Fibroblast of lung (primary cell): Measurements from ENCODE around the gene ATG7. TPM values are rescaled to one million over a fixed set of nuclear protein-coding genes. Genes with fewer than 3 reads are reported as not detected.

Experiments
- DNase-seq, 2 donors: peaks; one replicate each; pipeline versions ENCODE4 v3.0.0 to v3.0.0-alpha.2; 2010; ENCODE audit warnings: low read depth in 2 of 2
- H2AFZ ChIP-seq: 2 replicates; pipeline ENCODE4 v1.5.1; 2012; ENCODE audit warnings: low read length, control low read depth, inconsistent platforms
- H3K27ac ChIP-seq: 2 replicates; pipeline ENCODE4 v1.5.1; 2011; ENCODE audit warnings: low read length, control low read depth; ENCODE audit not compliant: insufficient read depth
- H3K27me3 ChIP-seq: 2 replicates; pipeline ENCODE4 v1.5.1; 2011; ENCODE audit warnings: mild to moderate bottlenecking, low read length; ENCODE audit not compliant: control insufficient read depth, insufficient read depth
- H3K36me3 ChIP-seq: 2 replicates; pipeline ENCODE4 v1.5.1; 2011; ENCODE audit warnings: low read length; ENCODE audit not compliant: control insufficient read depth, insufficient read depth
- H3K4me1 ChIP-seq: 2 replicates; pipeline ENCODE4 v1.5.1; 2011; ENCODE audit warnings: low read length; ENCODE audit not compliant: control insufficient read depth, insufficient read depth; ENCODE audit errors: extremely low read depth
- H3K4me2 ChIP-seq: 2 replicates; pipeline ENCODE4 v1.5.1; 2011; ENCODE audit warnings: low read length, control low read depth; ENCODE audit not compliant: insufficient read depth; ENCODE audit errors: extremely low read depth
- H3K4me3 ChIP-seq, 4 experiments: fragments of 200-600 bp in 1 of 4; sonication (generic) in 1 of 4; replicated peaks in 1 of 4; 2 replicates each; pipeline ENCODE4 v1.5.1; 2011 to 2016; ENCODE audit warnings: low read length in 4 of 4, low read depth in 3 of 4, mild to moderate bottlenecking in 3 of 4, control low read depth in 2 of 4, inconsistent platforms in 1 of 4, mixed read lengths in 1 of 4; ENCODE audit not compliant: insufficient read depth in 1 of 4; ENCODE audit errors: control extremely low read depth in 1 of 4
- H3K79me2 ChIP-seq: 2 replicates; pipeline ENCODE4 v1.5.1; 2012; ENCODE audit warnings: mild to moderate bottlenecking, low read length, inconsistent platforms; ENCODE audit not compliant: control insufficient read depth, insufficient read depth
- H3K9ac ChIP-seq: 2 replicates; pipeline ENCODE4 v1.5.1; 2011; ENCODE audit warnings: mild to moderate bottlenecking, low read length, control low read depth; ENCODE audit not compliant: insufficient read depth
- H3K9me3 ChIP-seq: 2 replicates; pipeline ENCODE4 v1.5.1; 2012; ENCODE audit warnings: low read depth, low read length; ENCODE audit not compliant: control insufficient read depth, insufficient read depth
- H4K20me1 ChIP-seq: 2 replicates; pipeline ENCODE4 v1.5.1; 2011; ENCODE audit warnings: low read length; ENCODE audit not compliant: control insufficient read depth, insufficient read depth; ENCODE audit errors: extremely low read depth
- EZH2 ChIP-seq: IDR thresholded peaks from 2 replicates; pipeline ENCODE4 v1.5.1; 2012; ENCODE audit warnings: low read length, control low read depth, mild to moderate bottlenecking; ENCODE audit errors: missing control alignments
- polyA plus RNA-seq, 2 donors: library from polyadenylated mRNA; depleted of rRNA in 1 of 2; stranded (reverse) in 1 of 2; unstranded in 1 of 2; fragments of >200 nt; gene quantifications; 2 replicates each; pipeline ENCODE4 v1.2.1, GENCODE V29; 2011 to 2012; ENCODE audit warnings: missing spikeins in 1 of 2
- total RNA-seq: library from RNA; depleted of rRNA; stranded (reverse); fragments of >200 nt; gene quantifications from 2 replicates; pipeline ENCODE4 v1.2.1, GENCODE V29; 2014
- TF ChIP-seq, protein P1 (sequence below), 2 donors: IDR thresholded peaks in 1 of 2; conservative IDR thresholded peaks in 1 of 2; 1 replicate in 1 of 2; 2 replicates in 1 of 2; pipeline ENCODE4 v1.5.1; 2011 to 2012; ENCODE audit warnings: low read length in 2 of 2, control low read depth in 1 of 2, inconsistent platforms in 1 of 2, low read depth in 1 of 2, mild to moderate bottlenecking in 1 of 2

ATG7 gene
- total and polyA plus RNA-seq, 2 donors (not counting 1 experiment from before 2014, with no cell fraction given) = 50.8 to 56.5 TPM

DNA sequence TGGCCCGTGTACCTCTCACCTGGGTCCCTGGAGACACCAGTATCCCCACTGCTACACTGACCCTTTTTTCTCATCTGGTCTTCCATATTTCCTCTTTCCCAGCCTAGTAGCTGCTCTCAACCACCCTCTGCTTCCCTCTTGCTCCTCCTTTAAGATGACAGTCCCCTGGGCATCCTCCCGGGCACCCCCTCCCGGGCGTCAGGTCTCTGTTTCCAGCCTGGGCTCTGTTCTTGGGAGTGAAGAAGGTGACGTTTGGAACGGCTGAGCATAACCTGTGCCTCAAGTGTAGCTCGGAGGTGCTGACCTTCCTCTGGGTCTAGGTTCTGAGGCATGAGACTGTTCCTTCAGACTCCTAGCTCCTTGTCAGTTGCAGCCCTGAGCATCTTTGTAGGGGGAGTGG lies 270.4 kb downstream of the ATG7 start:
- no peaks in the 10 kb centered on the region for H3K9me3 ChIP-seq
- TF ChIP-seq, protein P1, sequence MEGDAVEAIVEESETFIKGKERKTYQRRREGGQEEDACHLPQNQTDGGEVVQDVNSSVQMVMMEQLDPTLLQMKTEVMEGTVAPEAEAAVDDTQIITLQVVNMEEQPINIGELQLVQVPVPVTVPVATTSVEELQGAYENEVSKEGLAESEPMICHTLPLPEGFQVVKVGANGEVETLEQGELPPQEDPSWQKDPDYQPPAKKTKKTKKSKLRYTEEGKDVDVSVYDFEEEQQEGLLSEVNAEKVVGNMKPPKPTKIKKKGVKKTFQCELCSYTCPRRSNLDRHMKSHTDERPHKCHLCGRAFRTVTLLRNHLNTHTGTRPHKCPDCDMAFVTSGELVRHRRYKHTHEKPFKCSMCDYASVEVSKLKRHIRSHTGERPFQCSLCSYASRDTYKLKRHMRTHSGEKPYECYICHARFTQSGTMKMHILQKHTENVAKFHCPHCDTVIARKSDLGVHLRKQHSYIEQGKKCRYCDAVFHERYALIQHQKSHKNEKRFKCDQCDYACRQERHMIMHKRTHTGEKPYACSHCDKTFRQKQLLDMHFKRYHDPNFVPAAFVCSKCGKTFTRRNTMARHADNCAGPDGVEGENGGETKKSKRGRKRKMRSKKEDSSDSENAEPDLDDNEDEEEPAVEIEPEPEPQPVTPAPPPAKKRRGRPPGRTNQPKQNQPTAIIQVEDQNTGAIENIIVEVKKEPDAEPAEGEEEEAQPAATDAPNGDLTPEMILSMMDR (conservative IDR thresholded peaks at IDR 0.05 in 1 of 2, IDR thresholded peaks at IDR 0.05 in 1 of 2; ENCODE audit: low read depth in 1 of 2, low read length in 2 of 2) = no peak
- TF ChIP-seq EZH2 = no peak
- no peak overlapping the region for H3K27ac ChIP-seq
- no peak overlapping the region for H2AFZ ChIP-seq
- H4K20me1 ChIP-seq = no peaks in the 10 kb centered on the region
- DNase-seq = no peak
- no peak overlapping the region for H3K4me3 ChIP-seq
- H3K27me3 ChIP-seq = no peaks in the 10 kb centered on the region
- H3K4me1 ChIP-seq = no peaks in the 10 kb centered on the region
- no peaks in the 10 kb centered on the region for H3K36me3 ChIP-seq
- H3K79me2 ChIP-seq = no peaks in the 10 kb centered on the region
- no peak overlapping the region for H3K4me2 ChIP-seq
- H3K9ac ChIP-seq = no peak overlapping the region

DNA sequence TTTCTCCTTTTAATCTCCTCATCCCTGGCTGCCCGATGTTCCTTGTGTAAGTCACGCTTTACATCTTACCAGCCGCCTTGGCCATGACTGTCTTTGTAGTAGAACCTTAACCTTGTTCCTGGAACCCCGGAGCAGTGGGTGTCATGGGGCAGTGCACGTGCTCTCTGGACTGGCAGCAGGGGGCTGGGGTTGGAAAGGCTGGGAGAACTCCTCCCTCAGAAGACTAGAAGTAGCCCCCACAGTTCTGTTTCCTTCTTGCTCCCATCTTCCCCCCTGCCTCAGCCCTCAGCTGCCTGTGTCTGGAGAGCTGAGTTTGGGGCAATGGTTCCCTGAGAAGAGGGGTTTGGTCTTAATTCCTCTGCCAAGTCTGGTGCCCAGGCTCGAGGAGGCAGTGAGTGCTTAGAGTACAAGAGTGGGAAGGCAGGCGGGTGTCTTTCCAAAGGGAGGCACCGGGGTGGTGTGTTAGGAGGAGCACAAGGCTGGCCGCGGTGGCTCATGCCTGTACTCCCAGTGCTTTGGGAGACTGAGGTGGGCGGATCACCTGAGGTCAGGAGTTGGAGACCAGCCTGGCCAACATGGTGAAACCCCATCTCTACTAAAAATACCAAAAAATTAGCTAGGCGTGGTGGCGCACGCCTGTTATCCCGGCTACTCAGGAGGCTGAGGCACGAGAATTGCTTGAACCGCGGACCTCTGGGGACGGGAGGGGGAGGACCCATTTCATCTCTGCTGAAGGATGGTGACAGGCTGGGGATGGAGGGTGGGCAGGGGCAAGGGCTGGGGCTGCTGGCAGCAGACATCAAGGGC lies 271.1 kb downstream of the ATG7 start:
- no peak overlapping the region for H3K4me3 ChIP-seq
- no peaks in the 10 kb centered on the region for H3K27me3 ChIP-seq
- no peaks in the 10 kb centered on the region for H3K79me2 ChIP-seq
- H3K9ac ChIP-seq = no peak overlapping the region
- no peaks in the 10 kb centered on the region for H3K9me3 ChIP-seq
- H3K4me2 ChIP-seq = no peak overlapping the region
- no peaks in the 10 kb centered on the region for H3K36me3 ChIP-seq
- no peaks in the 10 kb centered on the region for H3K4me1 ChIP-seq
- H3K27ac ChIP-seq = no peak overlapping the region
- H2AFZ ChIP-seq = no peak overlapping the region
- TF ChIP-seq EZH2 = no peak
- TF ChIP-seq, protein P1 (conservative IDR thresholded peaks at IDR 0.05 in 1 of 2, IDR thresholded peaks at IDR 0.05 in 1 of 2; ENCODE audit: low read depth in 1 of 2, low read length in 2 of 2) = no peak
- DNase-seq = no peak
- H4K20me1 ChIP-seq = no peaks in the 10 kb centered on the region

DNA sequence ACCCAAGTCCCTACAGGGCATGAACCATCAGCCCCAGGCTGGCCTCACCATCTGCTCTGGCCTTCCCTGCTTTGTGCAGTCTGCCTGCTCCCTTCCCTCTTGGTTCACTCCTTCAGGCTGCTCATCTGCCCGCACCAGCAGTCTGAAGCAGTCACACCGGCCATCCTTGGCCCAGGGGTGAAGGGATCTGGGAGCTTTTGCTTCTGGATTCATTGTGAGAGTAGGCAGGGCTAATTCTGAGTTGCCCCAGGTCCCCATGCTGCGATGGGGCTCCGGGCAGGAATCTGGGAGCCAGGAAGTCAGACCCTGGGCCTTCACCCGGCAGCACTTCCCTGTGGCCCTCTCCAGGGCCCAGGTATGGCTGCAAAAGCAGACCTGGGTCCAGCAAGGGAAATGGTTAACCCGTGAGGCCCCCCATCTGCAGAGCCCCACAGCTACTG lies 271.8 kb downstream of the ATG7 start:
- no peak overlapping the region for H3K4me2 ChIP-seq
- no peaks in the 10 kb centered on the region for H3K4me1 ChIP-seq
- H3K9me3 ChIP-seq = no peaks in the 10 kb centered on the region
- H3K79me2 ChIP-seq = no peaks in the 10 kb centered on the region
- no peaks in the 10 kb centered on the region for H4K20me1 ChIP-seq
- no peaks in the 10 kb centered on the region for H3K27me3 ChIP-seq
- no peak overlapping the region for H2AFZ ChIP-seq
- no peak overlapping the region for H3K27ac ChIP-seq
- DNase-seq = no peak
- TF ChIP-seq EZH2 = no peak
- TF ChIP-seq, protein P1 (conservative IDR thresholded peaks at IDR 0.05 in 1 of 2, IDR thresholded peaks at IDR 0.05 in 1 of 2; ENCODE audit: low read depth in 1 of 2, low read length in 2 of 2) = no peak
- H3K36me3 ChIP-seq = no peaks in the 10 kb centered on the region
- no peak overlapping the region for H3K9ac ChIP-seq
- H3K4me3 ChIP-seq = no peak overlapping the region
